Effector memory CD8-positive, alpha-beta T cell (primary cell): ENCODE measurements around the gene ANAPC15.

Source experiments
- ATAC-seq: fragments of 150-1000 bp; cut with Tn5 transposase; replicated peaks from 2 replicates; pipeline ENCODE4 v1.10.0; 2021; ENCODE audit warnings: mild to moderate bottlenecking, moderate library complexity
- DNase-seq, 3 experiments: peaks; one replicate each; pipeline ENCODE4 v3.0.0; 2021
- H3K27ac Mint-ChIP-seq, 2 donors: one replicate each; pipeline ENCODE4 v1.8.0; 2022; ENCODE audit warnings: mild to moderate bottlenecking in 2 of 2, mixed read lengths in 2 of 2, moderate library complexity in 2 of 2
- H3K27me3 Mint-ChIP-seq, 2 donors: one replicate each; pipeline ENCODE4 v1.8.0; 2022; ENCODE audit warnings: mixed read lengths in 2 of 2
- H3K36me3 Mint-ChIP-seq: one replicate; pipeline ENCODE4 v1.8.0; 2022; ENCODE audit warnings: mild to moderate bottlenecking, moderate library complexity, mixed read lengths; ENCODE audit not compliant: insufficient read depth
- H3K4me1 Mint-ChIP-seq, 2 donors: one replicate each; pipeline ENCODE4 v1.8.0; 2022; ENCODE audit warnings: low read depth in 2 of 2, mixed read lengths in 2 of 2
- H3K4me3 Mint-ChIP-seq, 2 donors: one replicate each; pipeline ENCODE4 v1.8.0; 2022; ENCODE audit warnings: mild to moderate bottlenecking in 2 of 2, mixed read lengths in 2 of 2, moderate library complexity in 2 of 2
- H3K9me3 Mint-ChIP-seq, 2 donors: one replicate each; pipeline ENCODE4 v1.8.0; 2022; ENCODE audit warnings: mixed read lengths in 2 of 2

Gene ANAPC15

GRCh38 chr11:72091292-72091691 lies 21.2 kb downstream of the ANAPC15 start:
- ATAC-seq, result peak; percentile 93
- DNase-seq, result peak; percentile 57 to 60 (median 57)
- Mint-ChIP-seq H3K27ac (peak overlapping the region; percentile 11 to 23), H3K27me3 (no peaks in the 10 kb centered on the region), H3K9me3 (no peaks in the 10 kb centered on the region), H3K4me3 (no peak overlapping the region), H3K4me1 (no peaks in the 10 kb centered on the region), H3K36me3 (peaks cover 9% of the 10 kb centered on the region)

- Mint-ChIP-seq H3K9me3 (no peaks in the 10 kb centered on the region), H3K36me3 (peaks cover 4% of the 10 kb centered on the region), H3K27me3 (no peaks in the 10 kb centered on the region), H3K27ac (peak overlapping the region in 1 of 2 donors; percentile 58), H3K4me3 (no peak overlapping the region), H3K4me1 (no peaks in the 10 kb centered on the region)
- ATAC-seq (no peak), DNase-seq (no peak)
Observed at GRCh38 chr11:72088076-72088808, 24.3 kb downstream of the ANAPC15 start.

GRCh38 chr11:72085621-72086351 lies 26.7 kb downstream of the ANAPC15 start:
- Mint-ChIP-seq H3K27me3 (no peaks in the 10 kb centered on the region), H3K9me3 (no peaks in the 10 kb centered on the region), H3K4me3 (no peak overlapping the region), H3K27ac (peak overlapping the region; percentile 13 to 58), H3K36me3 (peaks cover 6% of the 10 kb centered on the region), H3K4me1 (peaks cover 7 to 8% of the 10 kb centered on the region in 2 donors)
- ATAC-seq (no peak), DNase-seq (no peak)

- DNase-seq, result no peak
- H3K9me3 Mint-ChIP-seq, result no peaks in the 10 kb centered on the region
- no peak overlapping the region for H3K4me3 Mint-ChIP-seq
- peaks cover 14% of the 10 kb centered on the region for H3K36me3 Mint-ChIP-seq
- H3K27me3 Mint-ChIP-seq, result no peaks in the 10 kb centered on the region
- H3K27ac Mint-ChIP-seq, result peak overlapping the region in 1 of 2 donors; percentile 58
- no peak for ATAC-seq
- peaks cover 15 to 16% of the 10 kb centered on the region in 2 donors for H3K4me1 Mint-ChIP-seq
Observed at GRCh38 chr11:72084965-72085364, 27.5 kb downstream of the ANAPC15 start.

- Mint-ChIP-seq H3K27me3 (no peaks in the 10 kb centered on the region), H3K4me1 (peaks cover 19 to 22% of the 10 kb centered on the region in 2 donors), H3K4me3 (no peak overlapping the region), H3K27ac (no peak overlapping the region), H3K36me3 (peaks cover 15% of the 10 kb centered on the region), H3K9me3 (no peaks in the 10 kb centered on the region)
- DNase-seq (no peak), ATAC-seq (no peak)
Observed at GRCh38 chr11:72084076-72084475, 28.4 kb downstream of the ANAPC15 start.

- no peaks in the 10 kb centered on the region for H3K9me3 Mint-ChIP-seq
- H3K4me1 Mint-ChIP-seq, result peaks cover 22 to 27% of the 10 kb centered on the region in 2 donors
- ATAC-seq (no peak), DNase-seq (no peak)
- no peaks in the 10 kb centered on the region for H3K27me3 Mint-ChIP-seq
- H3K4me3 Mint-ChIP-seq, result no peak overlapping the region
- peaks cover 18% of the 10 kb centered on the region for H3K36me3 Mint-ChIP-seq
- H3K27ac Mint-ChIP-seq, result peak overlapping the region in 1 of 2 donors; percentile 99
Observed at GRCh38 chr11:72083414-72083813, 29.1 kb downstream of the ANAPC15 start.

- ATAC-seq (no peak), DNase-seq (no peak)
- no peaks in the 10 kb centered on the region for H3K27me3 Mint-ChIP-seq
- peak overlapping the region; percentile 99 for H3K27ac Mint-ChIP-seq
- H3K9me3 Mint-ChIP-seq, result no peaks in the 10 kb centered on the region
- H3K36me3 Mint-ChIP-seq, result peaks cover 15% of the 10 kb centered on the region
- H3K4me3 Mint-ChIP-seq, result peak overlapping the region; percentile 98 to 99
- H3K4me1 Mint-ChIP-seq, result peaks cover 24 to 27% of the 10 kb centered on the region in 2 donors
Observed at GRCh38 chr11:72081821-72082453, 30.6 kb downstream of the ANAPC15 start.

GRCh38 chr11:72081184-72081644 lies 31.3 kb downstream of the ANAPC15 start:
- Mint-ChIP-seq H3K4me1 (peaks cover 24 to 27% of the 10 kb centered on the region in 2 donors), H3K9me3 (no peaks in the 10 kb centered on the region), H3K4me3 (peak overlapping the region; percentile 98 to 99), H3K27ac (peak overlapping the region; percentile 99), H3K27me3 (no peaks in the 10 kb centered on the region), H3K36me3 (peaks cover 15% of the 10 kb centered on the region)
- DNase-seq, result no peak
- no peak for ATAC-seq

GRCh38 chr11:72080326-72081183 lies 31.9 kb downstream of the ANAPC15 start, which contains the start of the genes LRRC51 and NUMA1:
TSS of gene LRRC51 (plus strand) at chr11:72080850. CDS start at chr11:72089084, 8,234 bp downstream.
TSS of gene NUMA1 (minus strand) at chr11:72080542. CDS start at chr11:72035943, 44,599 bp downstream.
- peaks cover 15% of the 10 kb centered on the region for H3K36me3 Mint-ChIP-seq
- H3K4me1 Mint-ChIP-seq, result peaks cover 24 to 27% of the 10 kb centered on the region in 2 donors
- ATAC-seq, result peak; percentile 84
- H3K4me3 Mint-ChIP-seq, result peak within 1 kb of the TSS; percentile 98 to 99
- no peaks in the 10 kb centered on the region for H3K9me3 Mint-ChIP-seq
- peak within 1 kb of the TSS; percentile 99 for H3K27ac Mint-ChIP-seq
- no peaks in the 10 kb centered on the region for H3K27me3 Mint-ChIP-seq
- DNase-seq, result peak; percentile 98 to 99 (median 98)

- Mint-ChIP-seq H3K4me3 (peak overlapping the region; percentile 98 to 99), H3K27ac (peak overlapping the region; percentile 99), H3K36me3 (peaks cover 15% of the 10 kb centered on the region), H3K27me3 (no peaks in the 10 kb centered on the region), H3K9me3 (no peaks in the 10 kb centered on the region), H3K4me1 (peaks cover 24 to 27% of the 10 kb centered on the region in 2 donors)
- ATAC-seq (peak; percentile 40), DNase-seq (peak in 2 of 3 experiments; percentile 18 to 32)
Observed at GRCh38 chr11:72079819-72080325, 32.6 kb downstream of the ANAPC15 start.

- Mint-ChIP-seq H3K36me3 (peaks cover 18% of the 10 kb centered on the region), H3K27me3 (no peaks in the 10 kb centered on the region), H3K27ac (peak overlapping the region; percentile 99), H3K9me3 (no peaks in the 10 kb centered on the region), H3K4me1 (peaks cover 24 to 30% of the 10 kb centered on the region in 2 donors), H3K4me3 (peak overlapping the region; percentile 98 to 99)
- DNase-seq (no peak), ATAC-seq (no peak)
Observed at GRCh38 chr11:72078477-72078876, 34.0 kb downstream of the ANAPC15 start.

- ATAC-seq (no peak), DNase-seq (no peak)
- Mint-ChIP-seq H3K27ac (peak overlapping the region in 1 of 2 donors; percentile 44), H3K36me3 (peaks cover 17% of the 10 kb centered on the region), H3K27me3 (no peaks in the 10 kb centered on the region), H3K9me3 (no peaks in the 10 kb centered on the region), H3K4me1 (peaks cover 25 to 26% of the 10 kb centered on the region in 2 donors), H3K4me3 (no peak overlapping the region)
Observed at GRCh38 chr11:72075756-72076155, 36.7 kb downstream of the ANAPC15 start.
